Pulmonary artery endothelial cell (primary cell): ENCODE data around the gene NUP43. TPM values are rescaled to one million over a fixed set of nuclear protein-coding genes. Genes with fewer than 3 reads are reported as not detected.
"Not testable (repeated sequence)": the region's sequence is repeated elsewhere in the genome, so short reads cannot be mapped to it uniquely, and the experiment has no call there.

ENCODE experiments used
- DNase-seq: peaks from one replicate; pipeline ENCODE4 v3.0.0-alpha.2; 2011; ENCODE audit warnings: low read depth, low spot score
- total RNA-seq: library from RNA; depleted of rRNA; stranded (reverse); fragments of >200 nt; gene quantifications from 2 replicates; pipeline ENCODE4 v1.2.3, GENCODE V29; 2014

NUP43 gene
- total RNA-seq, 1 donor from 2014 or later, result 33.2 TPM

DNA sequence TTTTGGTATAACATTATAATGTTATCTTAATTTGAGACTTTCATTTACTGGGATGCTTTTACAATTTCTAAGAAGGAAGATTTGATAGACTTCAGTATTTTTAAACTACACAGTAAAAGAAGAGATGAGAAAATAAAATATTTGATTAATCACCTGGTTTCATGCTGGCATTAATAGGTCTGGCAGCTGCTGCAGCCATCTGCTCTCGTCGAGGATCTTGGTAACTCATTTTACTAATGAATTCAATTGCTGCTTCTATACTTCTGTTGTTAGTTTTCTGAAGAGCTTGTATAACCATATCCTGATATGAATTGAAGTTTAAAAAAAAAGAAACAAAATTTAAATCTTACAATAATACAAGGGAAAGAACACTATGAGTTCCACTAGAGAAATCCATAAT, 51.4 kb downstream of the NUP43 start:
- no peak for DNase-seq

GRCh38 chr6:149691201-149691600, 55.1 kb downstream of the NUP43 start:
- no peak for DNase-seq

GRCh38 chr6:149686230-149686629, 60.1 kb downstream of the NUP43 start:
- DNase-seq, result no peak

GRCh38 chr6:149683256-149683859, 63.0 kb downstream of the NUP43 start:
- no peak for DNase-seq

GRCh38 chr6:149681845-149682244, 64.5 kb downstream of the NUP43 start:
- DNase-seq, result not testable (repeated sequence)

GRCh38 chr6:149681209-149681608, 65.1 kb downstream of the NUP43 start:
- no peak for DNase-seq

DNA sequence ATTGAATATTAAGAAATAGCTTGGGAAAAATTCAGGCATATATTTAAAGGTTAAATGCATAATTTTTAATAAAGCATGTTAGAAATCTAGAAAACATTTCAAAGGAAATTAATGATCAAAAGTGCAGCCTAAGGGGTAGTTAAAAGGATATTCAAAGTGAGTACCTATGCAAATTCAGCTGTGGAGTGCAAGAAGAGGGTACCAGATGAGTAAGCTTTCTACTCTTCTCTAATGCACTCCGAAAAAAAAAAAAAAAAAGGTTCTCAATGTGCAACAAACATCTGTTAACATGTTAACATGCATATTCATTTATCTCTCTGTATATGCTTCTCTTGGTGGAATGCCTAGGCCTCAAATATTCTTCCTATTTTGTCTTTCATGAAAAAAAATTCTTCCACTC, 65.8 kb downstream of the NUP43 start:
- DNase-seq, result no peak

Other genes with a start within 250 kb of the NUP43 start
- gene PPIL4, start 200.5 kb downstream of the NUP43 start, total RNA-seq, result 25.4 and 27.9 TPM in 2 replicates
- gene GINM1, start 180.2 kb downstream of the NUP43 start, total RNA-seq, result 45.7 and 52.4 TPM in 2 replicates
- 27.0 and 27.2 TPM in 2 replicates for gene KATNA1, start 97.8 kb downstream of the NUP43 start, total RNA-seq
- gene LATS1, start 28.4 kb downstream of the NUP43 start, total RNA-seq, result 6.6 and 8.5 TPM in 2 replicates
- gene PCMT1, start 3.2 kb upstream of the NUP43 start, total RNA-seq, result 130 and 165 TPM in 2 replicates
- gene LRP11, start 117.8 kb upstream of the NUP43 start, total RNA-seq, result 20.1 and 30.6 TPM in 2 replicates
- gene RAET1E, start 151.6 kb upstream of the NUP43 start, total RNA-seq, result under 0.01 and 0.07 TPM in 2 replicates
- gene RAET1G, start 176.6 kb upstream of the NUP43 start, total RNA-seq, result 0.13 and 0.67 TPM in 2 replicates
- 5.8 and 10.8 TPM in 2 replicates for gene ULBP2, start 195.5 kb upstream of the NUP43 start, total RNA-seq
- gene ULBP1, start 217.4 kb upstream of the NUP43 start, total RNA-seq, result 0.11 and 0.20 TPM in 2 replicates